ENCODE results near the gene ID4. TPM values are rescaled to one million over a fixed set of nuclear protein-coding genes. Genes with fewer than 3 reads are reported as not detected.

ID4 gene
- total RNA-seq, 4 donors from 2014 or later, result 29.2 to 147 (median 57.5) TPM

- TF ChIP-seq CTCF (IDR thresholded peaks at IDR 0.05), result no peak
- no peak for TF ChIP-seq POLR2A (IDR thresholded peaks at IDR 0.05)
- H3K4me3 ChIP-seq, result no peak overlapping the region
- no peak for DNase-seq
- H3K9me3 ChIP-seq, result no peaks in the 10 kb centered on the region
- H3K4me1 ChIP-seq, result no peaks in the 10 kb centered on the region
- H3K27me3 ChIP-seq, result no peaks in the 10 kb centered on the region
- H3K27ac ChIP-seq, result no peak overlapping the region
- intact Hi-C loops (cut with DNase I; ENCODE audit: low total_unique reads), result no loop called here
- H3K36me3 ChIP-seq, result no peaks in the 10 kb centered on the region
These were observed 18.4 kb downstream of the ID4 start for GRCh38 chr6:19855536-19855935.

GRCh38 chr6:19857139-19857538, 20.0 kb downstream of the ID4 start:
- Histone ChIP-seq H3K36me3 (no peaks in the 10 kb centered on the region), H3K27ac (no peak overlapping the region), H3K9me3 (no peaks in the 10 kb centered on the region), H3K27me3 (no peaks in the 10 kb centered on the region), H3K4me1 (no peaks in the 10 kb centered on the region), H3K4me3 (no peak overlapping the region)
- no peak for DNase-seq
- TF ChIP-seq CTCF (IDR thresholded peaks at IDR 0.05) (no peak), POLR2A (IDR thresholded peaks at IDR 0.05) (no peak)
- intact Hi-C loops (cut with DNase I; ENCODE audit: low total_unique reads), result no loop called here

- no peak for TF ChIP-seq CTCF (IDR thresholded peaks at IDR 0.05)
- TF ChIP-seq POLR2A (IDR thresholded peaks at IDR 0.05), result no peak
- no peak for DNase-seq
- Histone ChIP-seq H3K27me3 (no peaks in the 10 kb centered on the region), H3K27ac (no peak overlapping the region), H3K36me3 (no peaks in the 10 kb centered on the region), H3K4me1 (no peaks in the 10 kb centered on the region), H3K9me3 (no peaks in the 10 kb centered on the region), H3K4me3 (no peak overlapping the region)
- intact Hi-C loops (cut with DNase I; ENCODE audit: low total_unique reads), result no loop called here
These were observed 20.5 kb downstream of the ID4 start for GRCh38 chr6:19857703-19858102.

GRCh38 chr6:19860235-19860877, 23.2 kb downstream of the ID4 start:
- intact Hi-C loops (cut with DNase I; ENCODE audit: low total_unique reads), result no loop called here
- Histone ChIP-seq H3K27ac (no peak overlapping the region), H3K4me1 (no peaks in the 10 kb centered on the region), H3K4me3 (no peak overlapping the region), H3K9me3 (no peaks in the 10 kb centered on the region), H3K36me3 (no peaks in the 10 kb centered on the region), H3K27me3 (no peaks in the 10 kb centered on the region)
- no peak for DNase-seq
- TF ChIP-seq POLR2A (IDR thresholded peaks at IDR 0.05) (no peak), CTCF (IDR thresholded peaks at IDR 0.05) (no peak)

GRCh38 chr6:19864285-19864684, 27.1 kb downstream of the ID4 start:
- no peaks in the 10 kb centered on the region for H3K27me3 ChIP-seq
- H3K4me3 ChIP-seq, result no peak overlapping the region
- no peak for TF ChIP-seq POLR2A (IDR thresholded peaks at IDR 0.05)
- no peak for TF ChIP-seq CTCF (IDR thresholded peaks at IDR 0.05)
- no peaks in the 10 kb centered on the region for H3K4me1 ChIP-seq
- no peaks in the 10 kb centered on the region for H3K9me3 ChIP-seq
- H3K27ac ChIP-seq, result no peak overlapping the region
- H3K36me3 ChIP-seq, result no peaks in the 10 kb centered on the region
- no peak for DNase-seq
- intact Hi-C loops (cut with DNase I; ENCODE audit: low total_unique reads), result no loop called here

Measured in uterus (tissue), 4 donors.